Measurements from ENCODE around the gene UNC93A. TPM values are rescaled to one million over a fixed set of nuclear protein-coding genes. Genes with fewer than 3 reads are reported as not detected.
"Not testable (repeated sequence)": the region's sequence is repeated elsewhere in the genome, so short reads cannot be mapped to it uniquely, and the experiment has no call there.

The UNC93A gene
- total RNA-seq, 1 donor, result not detected

- H3K27me3 ChIP-seq (ENCODE audit: insufficient read depth, low read length), result peaks cover 2% of the 10 kb centered on the region
- no peak overlapping the region for H3K4me3 ChIP-seq (ENCODE audit: insufficient read depth, low read length)
- H3K9me3 ChIP-seq (ENCODE audit: low read depth, low read length), result no peaks in the 10 kb centered on the region
- TF ChIP-seq, protein P1, sequence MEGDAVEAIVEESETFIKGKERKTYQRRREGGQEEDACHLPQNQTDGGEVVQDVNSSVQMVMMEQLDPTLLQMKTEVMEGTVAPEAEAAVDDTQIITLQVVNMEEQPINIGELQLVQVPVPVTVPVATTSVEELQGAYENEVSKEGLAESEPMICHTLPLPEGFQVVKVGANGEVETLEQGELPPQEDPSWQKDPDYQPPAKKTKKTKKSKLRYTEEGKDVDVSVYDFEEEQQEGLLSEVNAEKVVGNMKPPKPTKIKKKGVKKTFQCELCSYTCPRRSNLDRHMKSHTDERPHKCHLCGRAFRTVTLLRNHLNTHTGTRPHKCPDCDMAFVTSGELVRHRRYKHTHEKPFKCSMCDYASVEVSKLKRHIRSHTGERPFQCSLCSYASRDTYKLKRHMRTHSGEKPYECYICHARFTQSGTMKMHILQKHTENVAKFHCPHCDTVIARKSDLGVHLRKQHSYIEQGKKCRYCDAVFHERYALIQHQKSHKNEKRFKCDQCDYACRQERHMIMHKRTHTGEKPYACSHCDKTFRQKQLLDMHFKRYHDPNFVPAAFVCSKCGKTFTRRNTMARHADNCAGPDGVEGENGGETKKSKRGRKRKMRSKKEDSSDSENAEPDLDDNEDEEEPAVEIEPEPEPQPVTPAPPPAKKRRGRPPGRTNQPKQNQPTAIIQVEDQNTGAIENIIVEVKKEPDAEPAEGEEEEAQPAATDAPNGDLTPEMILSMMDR (IDR thresholded peaks at IDR 0.05; ENCODE audit: extremely low read depth, low read depth, low read length), result no peak
- no peaks in the 10 kb centered on the region for H3K79me2 ChIP-seq (ENCODE audit: insufficient read depth, low read length)
- peaks cover 3% of the 10 kb centered on the region for H3K4me1 ChIP-seq (ENCODE audit: insufficient read depth, low read length)
- H3K4me2 ChIP-seq (ENCODE audit: insufficient read depth, low read length), result peak overlapping the region; percentile 58
- DNase-seq (ENCODE audit: insufficient read length, low spot score, missing footprints), result no peak
- H4K20me1 ChIP-seq (ENCODE audit: insufficient read depth, low read length), result no peaks in the 10 kb centered on the region
- H3K36me3 ChIP-seq (ENCODE audit: insufficient read depth, low read length), result no peaks in the 10 kb centered on the region
- H2AFZ ChIP-seq (ENCODE audit: low read length), result peak overlapping the region; percentile 29
- H3K27ac ChIP-seq (ENCODE audit: low read depth, low read length), result no peak overlapping the region
Observed at GRCh38 chr6:167351656-167352345, 60.7 kb downstream of the UNC93A start.

DNA sequence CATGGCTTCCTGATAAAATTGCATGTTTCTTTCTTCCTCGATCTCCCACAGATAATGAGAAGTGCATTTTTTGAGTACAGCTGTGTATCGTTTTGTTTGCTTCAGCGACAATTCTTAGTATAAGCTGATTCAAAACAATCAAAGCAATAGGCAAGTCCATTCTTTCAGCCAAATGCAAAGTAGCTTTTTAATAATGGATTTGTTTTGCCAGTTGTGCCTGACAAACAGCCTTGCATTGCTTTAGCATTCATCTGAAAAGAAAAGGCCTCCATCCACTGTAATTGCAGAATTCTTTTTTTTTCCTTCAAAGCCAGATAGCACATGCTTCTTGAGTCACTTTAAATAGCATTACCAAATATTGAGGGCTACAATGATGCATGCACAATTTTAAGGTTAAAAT is 65.8 kb downstream of the UNC93A start:
- Histone ChIP-seq H3K27ac (ENCODE audit: low read depth, low read length) (no peak overlapping the region), H3K9me3 (ENCODE audit: low read depth, low read length) (no peaks in the 10 kb centered on the region), H3K4me3 (ENCODE audit: insufficient read depth, low read length) (no peak overlapping the region), H3K4me1 (ENCODE audit: insufficient read depth, low read length) (no peaks in the 10 kb centered on the region), H3K4me2 (ENCODE audit: insufficient read depth, low read length) (no peak overlapping the region), H3K79me2 (ENCODE audit: insufficient read depth, low read length) (no peaks in the 10 kb centered on the region), H3K36me3 (ENCODE audit: insufficient read depth, low read length) (no peaks in the 10 kb centered on the region), H2AFZ (ENCODE audit: low read length) (no peak overlapping the region), H4K20me1 (ENCODE audit: insufficient read depth, low read length) (no peaks in the 10 kb centered on the region), H3K27me3 (ENCODE audit: insufficient read depth, low read length) (no peaks in the 10 kb centered on the region)
- TF ChIP-seq, protein P1 (IDR thresholded peaks at IDR 0.05; ENCODE audit: extremely low read depth, low read depth, low read length), result no peak
- no peak for DNase-seq (ENCODE audit: insufficient read length, low spot score, missing footprints)

DNA sequence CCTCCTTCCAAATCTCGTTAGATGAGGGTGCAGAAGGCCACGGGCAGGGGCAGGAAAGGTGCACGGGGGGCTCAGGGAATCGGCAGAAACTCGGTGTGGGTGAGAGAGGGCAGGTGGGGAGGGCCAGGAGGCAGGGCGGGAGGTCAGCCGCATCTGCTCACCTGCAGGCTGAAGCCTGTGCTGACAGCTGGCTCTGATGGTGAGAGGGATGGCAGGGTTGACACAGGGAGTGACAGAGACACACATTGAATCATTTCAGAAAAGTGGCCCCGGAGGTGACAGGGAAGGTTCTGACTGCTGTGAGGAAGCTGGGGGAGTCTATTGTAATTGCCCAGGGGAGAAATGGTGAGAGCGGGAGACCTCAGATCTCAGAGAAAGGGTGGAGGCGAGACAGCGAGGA is 67.3 kb downstream of the UNC93A start:
- H3K4me2 ChIP-seq (ENCODE audit: insufficient read depth, low read length); H3K27ac ChIP-seq (ENCODE audit: low read depth, low read length); H3K79me2 ChIP-seq (ENCODE audit: insufficient read depth, low read length); H4K20me1 ChIP-seq (ENCODE audit: insufficient read depth, low read length); H3K4me1 ChIP-seq (ENCODE audit: insufficient read depth, low read length); H3K4me3 ChIP-seq (ENCODE audit: insufficient read depth, low read length); H3K9me3 ChIP-seq (ENCODE audit: low read depth, low read length); H3K36me3 ChIP-seq (ENCODE audit: insufficient read depth, low read length); DNase-seq (ENCODE audit: insufficient read length, low spot score, missing footprints); H3K27me3 ChIP-seq (ENCODE audit: insufficient read depth, low read length); H2AFZ ChIP-seq (ENCODE audit: low read length): not testable (repeated sequence)

DNA sequence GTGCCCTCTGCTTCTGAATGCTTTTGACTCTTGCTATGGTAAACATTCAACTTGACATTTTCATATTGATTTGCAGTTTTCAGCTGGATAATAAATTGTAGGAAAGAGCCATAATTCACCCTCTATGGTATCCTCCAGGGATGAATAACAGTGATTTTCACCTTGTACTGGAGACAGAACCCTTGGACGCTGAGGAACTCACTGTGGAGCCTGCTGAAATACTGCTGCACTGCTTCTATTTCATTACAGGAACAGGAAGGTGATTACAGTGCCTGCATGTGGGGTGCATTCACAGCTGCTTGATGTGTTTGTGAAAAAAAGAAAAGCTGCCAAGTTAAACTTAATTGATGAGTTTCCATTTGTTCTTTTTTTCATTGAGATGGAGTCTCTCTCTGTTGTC is 70.1 kb downstream of the UNC93A start:
- H3K4me2 ChIP-seq (ENCODE audit: insufficient read depth, low read length); DNase-seq (ENCODE audit: insufficient read length, low spot score, missing footprints); H3K4me1 ChIP-seq (ENCODE audit: insufficient read depth, low read length); H3K9me3 ChIP-seq (ENCODE audit: low read depth, low read length); H3K27ac ChIP-seq (ENCODE audit: low read depth, low read length); H2AFZ ChIP-seq (ENCODE audit: low read length); H4K20me1 ChIP-seq (ENCODE audit: insufficient read depth, low read length); H3K27me3 ChIP-seq (ENCODE audit: insufficient read depth, low read length); H3K36me3 ChIP-seq (ENCODE audit: insufficient read depth, low read length); H3K4me3 ChIP-seq (ENCODE audit: insufficient read depth, low read length); H3K79me2 ChIP-seq (ENCODE audit: insufficient read depth, low read length): not testable (repeated sequence)

Other genes with a start within 250 kb of the UNC93A start
- not detected in 2 replicates for gene CCR6, start 168.2 kb upstream of the UNC93A start, total RNA-seq
- not detected in 2 replicates for gene GPR31, start 133.3 kb upstream of the UNC93A start, total RNA-seq
- not detected in 2 replicates for gene TTLL2, start 33.8 kb downstream of the UNC93A start, total RNA-seq